Fibroblast of lung (primary cell): ENCODE measurements around the gene VWA2. TPM values are rescaled to one million over a fixed set of nuclear protein-coding genes. Genes with fewer than 3 reads are reported as not detected.

ENCODE experiments used
- DNase-seq, 2 donors: peaks; one replicate each; pipeline versions ENCODE4 v3.0.0 to v3.0.0-alpha.2; 2010; ENCODE audit warnings: low read depth in 2 of 2
- H2AFZ ChIP-seq: 2 replicates; pipeline ENCODE4 v1.5.1; 2012; ENCODE audit warnings: low read length, control low read depth, inconsistent platforms
- H3K27ac ChIP-seq: 2 replicates; pipeline ENCODE4 v1.5.1; 2011; ENCODE audit warnings: low read length, control low read depth; ENCODE audit not compliant: insufficient read depth
- H3K27me3 ChIP-seq: 2 replicates; pipeline ENCODE4 v1.5.1; 2011; ENCODE audit warnings: mild to moderate bottlenecking, low read length; ENCODE audit not compliant: control insufficient read depth, insufficient read depth
- H3K36me3 ChIP-seq: 2 replicates; pipeline ENCODE4 v1.5.1; 2011; ENCODE audit warnings: low read length; ENCODE audit not compliant: control insufficient read depth, insufficient read depth
- H3K4me1 ChIP-seq: 2 replicates; pipeline ENCODE4 v1.5.1; 2011; ENCODE audit warnings: low read length; ENCODE audit not compliant: control insufficient read depth, insufficient read depth; ENCODE audit errors: extremely low read depth
- H3K4me2 ChIP-seq: 2 replicates; pipeline ENCODE4 v1.5.1; 2011; ENCODE audit warnings: low read length, control low read depth; ENCODE audit not compliant: insufficient read depth; ENCODE audit errors: extremely low read depth
- H3K4me3 ChIP-seq, 4 experiments: fragments of 200-600 bp in 1 of 4; sonication (generic) in 1 of 4; replicated peaks in 1 of 4; 2 replicates each; pipeline ENCODE4 v1.5.1; 2011 to 2016; ENCODE audit warnings: low read length in 4 of 4, low read depth in 3 of 4, mild to moderate bottlenecking in 3 of 4, control low read depth in 2 of 4, inconsistent platforms in 1 of 4, mixed read lengths in 1 of 4; ENCODE audit not compliant: insufficient read depth in 1 of 4; ENCODE audit errors: control extremely low read depth in 1 of 4
- H3K79me2 ChIP-seq: 2 replicates; pipeline ENCODE4 v1.5.1; 2012; ENCODE audit warnings: mild to moderate bottlenecking, low read length, inconsistent platforms; ENCODE audit not compliant: control insufficient read depth, insufficient read depth
- H3K9ac ChIP-seq: 2 replicates; pipeline ENCODE4 v1.5.1; 2011; ENCODE audit warnings: mild to moderate bottlenecking, low read length, control low read depth; ENCODE audit not compliant: insufficient read depth
- H3K9me3 ChIP-seq: 2 replicates; pipeline ENCODE4 v1.5.1; 2012; ENCODE audit warnings: low read depth, low read length; ENCODE audit not compliant: control insufficient read depth, insufficient read depth
- H4K20me1 ChIP-seq: 2 replicates; pipeline ENCODE4 v1.5.1; 2011; ENCODE audit warnings: low read length; ENCODE audit not compliant: control insufficient read depth, insufficient read depth; ENCODE audit errors: extremely low read depth
- CTCF ChIP-seq, 2 donors: IDR thresholded peaks in 1 of 2; conservative IDR thresholded peaks in 1 of 2; 1 replicate in 1 of 2; 2 replicates in 1 of 2; pipeline ENCODE4 v1.5.1; 2011 to 2012; ENCODE audit warnings: low read length in 2 of 2, control low read depth in 1 of 2, inconsistent platforms in 1 of 2, low read depth in 1 of 2, mild to moderate bottlenecking in 1 of 2
- EZH2 ChIP-seq: IDR thresholded peaks from 2 replicates; pipeline ENCODE4 v1.5.1; 2012; ENCODE audit warnings: low read length, control low read depth, mild to moderate bottlenecking; ENCODE audit errors: missing control alignments
- polyA plus RNA-seq, 2 donors: library from polyadenylated mRNA; depleted of rRNA in 1 of 2; stranded (reverse) in 1 of 2; unstranded in 1 of 2; fragments of >200 nt; gene quantifications; 2 replicates each; pipeline ENCODE4 v1.2.1, GENCODE V29; 2011 to 2012; ENCODE audit warnings: missing spikeins in 1 of 2
- total RNA-seq: library from RNA; depleted of rRNA; stranded (reverse); fragments of >200 nt; gene quantifications from 2 replicates; pipeline ENCODE4 v1.2.1, GENCODE V29; 2014

The VWA2 gene
- total and polyA plus RNA-seq, 2 donors (not counting 1 experiment from before 2014, with no cell fraction given): 0.11 to 0.17 TPM

GRCh38 chr10:114282526-114282925, 43.5 kb downstream of the VWA2 start:
- no peaks in the 10 kb centered on the region for H3K36me3 ChIP-seq
- TF ChIP-seq CTCF (conservative IDR thresholded peaks at IDR 0.05 in 1 of 2, IDR thresholded peaks at IDR 0.05 in 1 of 2; ENCODE audit: low read depth in 1 of 2, low read length in 2 of 2) (no peak), EZH2 (no peak)
- no peaks in the 10 kb centered on the region for H3K9me3 ChIP-seq
- DNase-seq: no peak
- H4K20me1 ChIP-seq: no peaks in the 10 kb centered on the region
- peaks cover 22% of the 10 kb centered on the region for H3K27me3 ChIP-seq
- no peaks in the 10 kb centered on the region for H3K79me2 ChIP-seq
- no peak overlapping the region for H3K9ac ChIP-seq
- H3K4me3 ChIP-seq: no peak overlapping the region
- no peak overlapping the region for H3K27ac ChIP-seq
- no peak overlapping the region for H3K4me2 ChIP-seq
- peaks cover 3% of the 10 kb centered on the region for H3K4me1 ChIP-seq
- H2AFZ ChIP-seq: no peak overlapping the region

- no peak for TF ChIP-seq CTCF (conservative IDR thresholded peaks at IDR 0.05 in 1 of 2, IDR thresholded peaks at IDR 0.05 in 1 of 2; ENCODE audit: low read depth in 1 of 2, low read length in 2 of 2)
- TF ChIP-seq EZH2: no peak
- no peak overlapping the region for H2AFZ ChIP-seq
- no peaks in the 10 kb centered on the region for H3K79me2 ChIP-seq
- H3K27me3 ChIP-seq: peaks cover 19% of the 10 kb centered on the region
- H3K4me1 ChIP-seq: peaks cover 3% of the 10 kb centered on the region
- no peaks in the 10 kb centered on the region for H4K20me1 ChIP-seq
- H3K4me2 ChIP-seq: no peak overlapping the region
- H3K9me3 ChIP-seq: no peaks in the 10 kb centered on the region
- H3K4me3 ChIP-seq: no peak overlapping the region
- DNase-seq: no peak
- H3K36me3 ChIP-seq: no peaks in the 10 kb centered on the region
- H3K27ac ChIP-seq: no peak overlapping the region
- H3K9ac ChIP-seq: no peak overlapping the region
These were observed 44.0 kb downstream of the VWA2 start for GRCh38 chr10:114283091-114283490.

GRCh38 chr10:114283535-114284234, 44.6 kb downstream of the VWA2 start:
- Histone ChIP-seq H3K4me3 (no peak overlapping the region), H2AFZ (no peak overlapping the region), H4K20me1 (no peaks in the 10 kb centered on the region), H3K9ac (no peak overlapping the region), H3K27ac (no peak overlapping the region), H3K4me2 (no peak overlapping the region), H3K36me3 (no peaks in the 10 kb centered on the region), H3K9me3 (no peaks in the 10 kb centered on the region), H3K27me3 (peaks cover 15% of the 10 kb centered on the region), H3K4me1 (peaks cover 3% of the 10 kb centered on the region), H3K79me2 (no peaks in the 10 kb centered on the region)
- DNase-seq: no peak
- TF ChIP-seq CTCF (conservative IDR thresholded peaks at IDR 0.05 in 1 of 2, IDR thresholded peaks at IDR 0.05 in 1 of 2; ENCODE audit: low read depth in 1 of 2, low read length in 2 of 2) (no peak), EZH2 (no peak)
